HUES64 (cell line): ENCODE measurements around the gene WDR46.

Source experiments
- H3K27ac ChIP-seq: 2 replicates; pipeline ENCODE4 v1.7.0; 2013; ENCODE audit warnings: low read depth, low read length, inconsistent platforms
- H3K27me3 ChIP-seq: 2 replicates; pipeline ENCODE4 v1.6.1; 2013; ENCODE audit warnings: mild to moderate bottlenecking, low read length; ENCODE audit not compliant: insufficient read depth
- H3K36me3 ChIP-seq: 2 replicates; pipeline ENCODE4 v1.6.1; 2013; ENCODE audit warnings: mild to moderate bottlenecking, low read length; ENCODE audit not compliant: insufficient read depth
- H3K4me1 ChIP-seq: 2 replicates; pipeline ENCODE4 v1.6.1; 2013; ENCODE audit warnings: mild to moderate bottlenecking, low read length, moderate library complexity; ENCODE audit not compliant: insufficient read depth
- H3K4me3 ChIP-seq: 2 replicates; pipeline ENCODE4 v1.5.1; 2013; ENCODE audit warnings: mild to moderate bottlenecking, low read length, moderate library complexity
- H3K9ac ChIP-seq: 2 replicates; pipeline ENCODE4 v1.6.1; 2013; ENCODE audit warnings: mild to moderate bottlenecking, low read depth, low read length
- H3K9me3 ChIP-seq: 2 replicates; pipeline ENCODE4 v1.6.1; 2013; ENCODE audit warnings: low read depth, low read length; ENCODE audit not compliant: insufficient read depth
- WGBS: fragments of 150-250, 120-280 bp; methylation state at CpG from one replicate; pipeline ENCODE4 v1.1.7; 2013; ENCODE audit warnings: missing lambda C conversion rate; 5-methylcytosine and 5-hydroxymethylcytosine counted together

The WDR46 gene

GRCh38 chr6:33313105-33313708 lies 24.2 kb upstream of the WDR46 start:
- H3K4me1 ChIP-seq, result 0 out of 2 replicates have a peak, but pooled peaks cover 2% of the 10 kb centered on the region

GRCh38 chr6:33312361-33313104 lies 23.5 kb upstream of the WDR46 start:
- H3K9me3 ChIP-seq, result no peaks in the 10 kb centered on the region
- H3K27me3 ChIP-seq, result no peaks in the 10 kb centered on the region
- 4% methylated on average over 28 of the region's 29 CpGs for WGBS
- peak overlapping the region; percentile 92 for H3K4me3 ChIP-seq
- H3K4me1 ChIP-seq, result 0 out of 2 replicates have a peak, but pooled peaks cover 2% of the 10 kb centered on the region
- H3K36me3 ChIP-seq, result no peaks in the 10 kb centered on the region; the same call in 1 of the 2 replicates
- no peak overlapping the region; the same call in 1 of the 2 replicates for H3K27ac ChIP-seq
- peak overlapping the region; percentile 28; the same call in 1 of the 2 replicates for H3K9ac ChIP-seq

More at GRCh38 chr6:33313105-33313708, 24.2 kb upstream of the WDR46 start:
- 1% methylated on average over 33 of the region's 33 CpGs for WGBS
- Histone ChIP-seq H3K4me3 (peak overlapping the region; percentile 92), H3K36me3 (no peaks in the 10 kb centered on the region; the same call in 1 of the 2 replicates), H3K9ac (peak overlapping the region; percentile 74), H3K27ac (no peak overlapping the region; the same call in 1 of the 2 replicates), H3K9me3 (no peaks in the 10 kb centered on the region), H3K27me3 (no peaks in the 10 kb centered on the region)

GRCh38 chr6:33306356-33306755 lies 17.3 kb upstream of the WDR46 start:
- no peak overlapping the region for H3K27ac ChIP-seq
- no peaks in the 10 kb centered on the region for H3K27me3 ChIP-seq
- H3K4me1 ChIP-seq, result no peaks in the 10 kb centered on the region
- no peaks in the 10 kb centered on the region for H3K9me3 ChIP-seq
- H3K36me3 ChIP-seq, result peaks cover 10% of the 10 kb centered on the region; the same call in 1 of the 2 replicates
- H3K4me3 ChIP-seq, result no peak overlapping the region
- 95% methylated on average over 4 of the region's 4 CpGs for WGBS
- no peak overlapping the region for H3K9ac ChIP-seq

GRCh38 chr6:33305052-33305451 lies 16.0 kb upstream of the WDR46 start:
- WGBS, result 91% methylated on average over 8 of the region's 8 CpGs
- no peaks in the 10 kb centered on the region for H3K9me3 ChIP-seq
- H3K9ac ChIP-seq, result no peak overlapping the region
- no peak overlapping the region for H3K27ac ChIP-seq
- no peaks in the 10 kb centered on the region for H3K27me3 ChIP-seq
- no peaks in the 10 kb centered on the region for H3K4me1 ChIP-seq
- no peak overlapping the region for H3K4me3 ChIP-seq
- H3K36me3 ChIP-seq, result peaks cover 13% of the 10 kb centered on the region; the same call in 1 of the 2 replicates

GRCh38 chr6:33304216-33304615 lies 15.2 kb upstream of the WDR46 start:
- WGBS, result 88% methylated on average over 16 of the region's 16 CpGs
- no peaks in the 10 kb centered on the region for H3K4me1 ChIP-seq
- no peaks in the 10 kb centered on the region for H3K9me3 ChIP-seq
- no peak overlapping the region for H3K9ac ChIP-seq
- peaks cover 13% of the 10 kb centered on the region; the same call in 1 of the 2 replicates for H3K36me3 ChIP-seq
- H3K27ac ChIP-seq, result no peak overlapping the region
- no peak overlapping the region for H3K4me3 ChIP-seq
- no peaks in the 10 kb centered on the region for H3K27me3 ChIP-seq

- H3K9me3 ChIP-seq, result no peaks in the 10 kb centered on the region
- peaks cover 13% of the 10 kb centered on the region; the same call in 1 of the 2 replicates for H3K36me3 ChIP-seq
- WGBS, result 90% methylated on average over 2 of the region's 3 CpGs
- no peak overlapping the region for H3K4me3 ChIP-seq
- no peaks in the 10 kb centered on the region for H3K4me1 ChIP-seq
- no peaks in the 10 kb centered on the region for H3K27me3 ChIP-seq
- no peak overlapping the region for H3K9ac ChIP-seq
- H3K27ac ChIP-seq, result no peak overlapping the region
These were observed 12.8 kb upstream of the WDR46 start for GRCh38 chr6:33301877-33302276.

GRCh38 chr6:33299237-33299944 lies 10.4 kb upstream of the WDR46 start:
- H3K27ac ChIP-seq, result peak overlapping the region; percentile 99
- H3K9me3 ChIP-seq, result no peaks in the 10 kb centered on the region

GRCh38 chr6:33298773-33299236 lies 9.8 kb upstream of the WDR46 start, which contains the start of gene RGL2:
RGL2 (minus strand) TSS chr6:33298942; CDS start chr6:33298610, 332 bp downstream.
- Histone ChIP-seq H3K27me3 (no peaks in the 10 kb centered on the region), H3K36me3 (peaks cover 23% of the 10 kb centered on the region; the same call in 1 of the 2 replicates), H3K4me1 (no peaks in the 10 kb centered on the region), H3K4me3 (peak within 1 kb of the TSS; percentile 78), H3K27ac (peak within 1 kb of the TSS; percentile 99), H3K9me3 (no peaks in the 10 kb centered on the region), H3K9ac (peak within 1 kb of the TSS; percentile 89)
- WGBS, result under 1% methylated on average over 30 of the region's 34 CpGs

More at GRCh38 chr6:33299237-33299944, 10.4 kb upstream of the WDR46 start:
- Histone ChIP-seq H3K9ac (peak overlapping the region; percentile 89), H3K4me3 (peak overlapping the region; percentile 78), H3K4me1 (no peaks in the 10 kb centered on the region), H3K36me3 (peaks cover 21% of the 10 kb centered on the region; the same call in 1 of the 2 replicates), H3K27me3 (no peaks in the 10 kb centered on the region)
- under 1% methylated on average over 54 of the region's 54 CpGs for WGBS

GRCh38 chr6:33297956-33298772 lies 9.1 kb upstream of the WDR46 start:
- Histone ChIP-seq H3K27me3 (no peaks in the 10 kb centered on the region), H3K4me3 (peak overlapping the region; percentile 78), H3K36me3 (peaks cover 26% of the 10 kb centered on the region; the same call in 1 of the 2 replicates), H3K9ac (peak overlapping the region; percentile 73), H3K9me3 (no peaks in the 10 kb centered on the region), H3K27ac (peak overlapping the region; percentile 75; the same call in 1 of the 2 replicates), H3K4me1 (no peaks in the 10 kb centered on the region)
- under 1% methylated on average over 35 of the region's 42 CpGs for WGBS

- WGBS, result 3% methylated on average over 16 of the region's 16 CpGs
- Histone ChIP-seq H3K4me3 (peak overlapping the region; percentile 78), H3K4me1 (no peaks in the 10 kb centered on the region), H3K36me3 (peaks cover 33% of the 10 kb centered on the region; the same call in 1 of the 2 replicates), H3K27me3 (no peaks in the 10 kb centered on the region), H3K9me3 (no peaks in the 10 kb centered on the region), H3K27ac (peak overlapping the region; percentile 71), H3K9ac (peak overlapping the region; percentile 69)
These were observed 8.4 kb upstream of the WDR46 start for GRCh38 chr6:33297406-33297955.
